ENCODE measurements around the gene MTX3.

MTX3 gene

GRCh38 chr5:79936002-79936645 is 54.9 kb downstream of the MTX3 start:
- H3K36me3 ChIP-seq (ENCODE audit: control insufficient read depth, low read length), result no peaks in the 10 kb centered on the region
- H3K4me1 ChIP-seq (ENCODE audit: control insufficient read depth, low read length), result no peaks in the 10 kb centered on the region
- no peak overlapping the region for H3K4me3 ChIP-seq (ENCODE audit: low read length)
- no peaks in the 10 kb centered on the region for H3K79me2 ChIP-seq (ENCODE audit: control insufficient read depth, low read length)
- no peak overlapping the region for H3K27ac ChIP-seq (ENCODE audit: low read depth, low read length)
- H3F3A ChIP-seq (ENCODE audit: control insufficient read depth, insufficient read depth), result no peaks in the 10 kb centered on the region
- H3K27me3 ChIP-seq (ENCODE audit: control insufficient read depth, low read length), result no peaks in the 10 kb centered on the region
- H3K9me3 ChIP-seq (ENCODE audit: control insufficient read depth, insufficient read depth, low read length), result no peaks in the 10 kb centered on the region
- H3K9me2 ChIP-seq (replicated peaks; ENCODE audit: control insufficient read depth, low read length), result no peaks in the 10 kb centered on the region
- TF ChIP-seq EZH2phosphoT487 (IDR thresholded peaks at IDR 0.05; ENCODE audit: borderline replicate concordance, low read length) (no peak), CTCF (IDR thresholded peaks at IDR 0.05; ENCODE audit: low read depth, low read length, poor library complexity, severe bottlenecking) (no peak)
- H4K20me1 ChIP-seq (ENCODE audit: control insufficient read depth, insufficient read depth, low read depth, low read length), result no peaks in the 10 kb centered on the region
- no peak overlapping the region for H3K4me2 ChIP-seq (ENCODE audit: low read length)

DNA sequence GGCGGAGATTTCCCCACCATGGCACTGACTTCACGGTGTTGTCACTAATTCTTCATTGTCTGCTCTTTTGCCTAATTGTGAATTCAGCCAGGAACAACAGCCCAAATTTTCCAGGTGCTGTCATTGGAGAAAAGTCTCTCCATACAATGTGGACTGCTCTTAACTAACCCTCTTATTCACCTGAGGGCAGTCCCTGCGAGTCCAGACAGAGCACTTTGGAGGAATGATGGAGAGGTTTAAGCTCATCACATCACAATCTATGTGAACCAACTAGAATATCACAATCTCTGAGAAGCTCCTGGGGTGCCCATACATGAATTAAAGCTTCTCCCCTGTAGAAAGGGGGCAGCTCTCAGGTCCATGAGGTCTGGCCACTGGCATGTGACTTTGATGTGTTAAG is 56.4 kb downstream of the MTX3 start:
- H3K4me2 ChIP-seq (ENCODE audit: low read length), result no peak overlapping the region
- H4K20me1 ChIP-seq (ENCODE audit: control insufficient read depth, insufficient read depth, low read depth, low read length), result no peaks in the 10 kb centered on the region
- no peak for TF ChIP-seq EZH2phosphoT487 (IDR thresholded peaks at IDR 0.05; ENCODE audit: borderline replicate concordance, low read length)
- no peak for TF ChIP-seq CTCF (IDR thresholded peaks at IDR 0.05; ENCODE audit: low read depth, low read length, poor library complexity, severe bottlenecking)
- no peaks in the 10 kb centered on the region for H3F3A ChIP-seq (ENCODE audit: control insufficient read depth, insufficient read depth)
- no peak overlapping the region for H3K27ac ChIP-seq (ENCODE audit: low read depth, low read length)
- H3K9me3 ChIP-seq (ENCODE audit: control insufficient read depth, insufficient read depth, low read length), result no peaks in the 10 kb centered on the region
- H3K36me3 ChIP-seq (ENCODE audit: control insufficient read depth, low read length), result no peaks in the 10 kb centered on the region
- no peaks in the 10 kb centered on the region for H3K79me2 ChIP-seq (ENCODE audit: control insufficient read depth, low read length)
- H3K9me2 ChIP-seq (replicated peaks; ENCODE audit: control insufficient read depth, low read length), result no peaks in the 10 kb centered on the region
- H3K27me3 ChIP-seq (ENCODE audit: control insufficient read depth, low read length), result no peaks in the 10 kb centered on the region
- no peak overlapping the region for H3K4me3 ChIP-seq (ENCODE audit: low read length)
- H3K4me1 ChIP-seq (ENCODE audit: control insufficient read depth, low read length), result no peaks in the 10 kb centered on the region

DNA sequence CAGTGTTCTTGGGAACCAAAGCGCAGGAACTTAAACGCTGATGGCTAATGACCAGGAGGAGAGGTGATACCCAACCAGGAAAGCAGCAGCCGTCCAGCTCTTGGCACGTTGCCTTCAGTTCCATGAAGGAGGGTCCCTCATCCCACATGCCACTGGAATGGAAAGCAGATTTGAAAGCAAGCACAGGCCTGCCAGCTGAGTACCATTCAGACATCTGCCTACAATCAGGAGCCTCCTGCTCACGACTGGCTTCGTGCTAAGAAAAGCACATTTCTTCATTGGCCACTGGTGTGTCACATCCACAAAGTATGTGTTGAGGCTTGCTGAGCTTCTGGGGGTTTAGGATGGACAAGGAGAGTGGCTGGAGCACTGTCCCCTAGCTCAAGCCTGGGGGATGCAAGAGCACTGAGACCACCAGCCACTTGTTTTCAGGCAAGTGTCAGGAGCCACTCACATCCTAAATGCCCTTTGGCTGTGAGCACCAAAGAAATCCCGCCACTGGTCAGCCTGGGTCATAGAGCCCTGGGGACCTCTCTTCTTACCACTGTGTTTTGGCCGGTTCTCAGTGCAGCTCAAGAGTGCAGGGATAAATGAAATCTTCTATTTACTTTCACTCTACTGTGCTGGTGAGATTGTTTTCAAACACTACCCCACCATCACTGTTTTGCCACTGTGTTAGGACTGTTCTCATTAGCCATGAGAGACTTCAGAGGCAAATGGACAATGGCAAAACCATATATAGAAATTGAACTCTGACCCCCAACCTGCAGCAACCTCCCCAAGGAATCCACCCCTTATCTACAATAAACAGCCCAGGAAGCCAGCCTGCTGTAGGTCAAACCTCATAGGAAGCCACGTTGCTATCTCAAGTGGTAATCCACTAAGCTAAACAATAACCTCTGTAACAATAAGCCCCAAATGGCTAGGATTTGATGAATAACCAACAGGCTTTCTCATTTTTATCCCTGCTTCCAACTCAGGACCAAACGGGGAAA is 58.3 kb downstream of the MTX3 start:
- TF ChIP-seq EZH2phosphoT487 (IDR thresholded peaks at IDR 0.05; ENCODE audit: borderline replicate concordance, low read length), result no peak
- TF ChIP-seq CTCF (IDR thresholded peaks at IDR 0.05; ENCODE audit: low read depth, low read length, poor library complexity, severe bottlenecking), result no peak
- H3F3A ChIP-seq (ENCODE audit: control insufficient read depth, insufficient read depth), result no peaks in the 10 kb centered on the region
- H4K20me1 ChIP-seq (ENCODE audit: control insufficient read depth, insufficient read depth, low read depth, low read length), result no peaks in the 10 kb centered on the region
- H3K4me1 ChIP-seq (ENCODE audit: control insufficient read depth, low read length), result peaks cover 11% of the 10 kb centered on the region
- H3K4me2 ChIP-seq (ENCODE audit: low read length), result no peak overlapping the region
- H3K27me3 ChIP-seq (ENCODE audit: control insufficient read depth, low read length), result no peaks in the 10 kb centered on the region
- H3K79me2 ChIP-seq (ENCODE audit: control insufficient read depth, low read length), result no peaks in the 10 kb centered on the region
- no peak overlapping the region for H3K4me3 ChIP-seq (ENCODE audit: low read length)
- no peaks in the 10 kb centered on the region for H3K36me3 ChIP-seq (ENCODE audit: control insufficient read depth, low read length)
- H3K9me3 ChIP-seq (ENCODE audit: control insufficient read depth, insufficient read depth, low read length), result no peaks in the 10 kb centered on the region
- no peak overlapping the region for H3K27ac ChIP-seq (ENCODE audit: low read depth, low read length)
- H3K9me2 ChIP-seq (replicated peaks; ENCODE audit: control insufficient read depth, low read length), result no peaks in the 10 kb centered on the region

Measured in DOHH2 (cell line).